ENCODE data around the gene PLSCR2. TPM values are rescaled to one million over a fixed set of nuclear protein-coding genes. Genes with fewer than 3 reads are reported as not detected.

Gene PLSCR2, protein sequence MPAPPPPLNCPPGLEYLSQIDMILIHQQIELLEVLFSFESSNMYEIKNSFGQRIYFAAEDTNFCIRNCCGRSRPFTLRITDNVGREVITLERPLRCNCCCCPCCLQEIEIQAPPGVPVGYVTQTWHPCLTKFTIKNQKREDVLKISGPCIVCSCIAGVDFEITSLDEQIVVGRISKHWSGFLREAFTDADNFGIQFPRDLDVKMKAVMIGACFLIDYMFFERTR
- total RNA-seq, result 0.21 TPM in 1 of 2 replicates, not detected in the other

DNA sequence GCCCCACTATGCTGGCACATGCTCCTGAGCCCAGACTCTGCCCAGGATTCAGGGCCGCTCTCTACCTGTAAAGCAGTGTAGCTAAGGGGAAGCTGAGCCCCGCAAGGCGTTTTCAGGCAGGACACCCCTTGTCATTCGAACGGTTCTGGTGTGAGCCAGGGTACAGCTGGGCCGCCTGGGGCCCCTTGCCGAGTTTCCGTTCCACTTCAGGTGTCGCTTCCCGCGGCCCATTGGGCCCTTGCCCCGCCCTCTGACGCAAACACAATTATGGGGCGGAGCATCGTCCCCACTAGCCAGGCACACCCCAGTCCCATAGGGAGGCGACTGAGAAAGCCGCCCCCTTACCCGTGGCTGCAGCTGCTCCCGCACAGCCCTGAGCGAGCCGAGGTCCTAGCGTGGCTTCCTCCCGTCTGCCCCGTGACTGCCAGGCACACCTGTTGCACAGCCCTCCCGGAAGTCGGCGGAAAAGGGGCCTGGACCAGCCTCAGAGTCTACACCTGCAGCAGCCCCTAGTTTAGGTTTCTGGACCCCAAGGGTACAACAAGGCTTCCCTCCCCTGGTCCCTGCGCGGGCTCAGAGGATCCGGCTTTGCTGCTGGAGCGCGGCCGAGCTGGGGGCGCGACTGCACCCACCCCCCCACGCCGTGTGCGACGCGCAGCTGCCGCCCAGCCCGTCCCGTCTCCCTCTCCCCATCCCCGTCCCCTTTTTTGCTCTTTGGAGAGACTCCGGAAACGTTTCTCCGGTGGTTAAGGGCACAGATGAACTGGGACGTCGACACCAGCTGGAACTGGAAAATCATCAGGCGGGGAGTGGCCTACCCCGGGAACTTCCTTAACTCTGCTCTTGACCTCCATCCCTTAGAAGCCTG lies at the start of gene PLSCR2:
PLSCR2 (minus strand) TSS at position 412 of the 868 bp plus-strand sequence. CDS start 9,657 bp downstream, outside the sequence.

Other genes with a start within 250 kb of the PLSCR2 start
- gene PLSCR4, start 218.5 kb downstream of the PLSCR2 start, total RNA-seq, result 0.21 and 0.48 TPM in 2 replicates
- 59.9 and 60.5 TPM in 2 replicates for gene PLSCR1, start 75.0 kb upstream of the PLSCR2 start, total RNA-seq
- not detected in 2 replicates for gene PLSCR5, start 135.8 kb upstream of the PLSCR2 start, total RNA-seq